ENCODE measurements around the gene POMT1. TPM values are rescaled to one million over a fixed set of nuclear protein-coding genes. Genes with fewer than 3 reads are reported as not detected.
"Not testable (repeated sequence)": the region's sequence is repeated elsewhere in the genome, so short reads cannot be mapped to it uniquely, and the experiment has no call there.

The POMT1 gene
- total RNA-seq, 1 experiment from 2014 or later: 58.0 TPM

- H3K36me3 ChIP-seq (ENCODE audit: control insufficient read depth, insufficient read depth, low read length): peaks cover 14% of the 10 kb centered on the region
- intact Hi-C loops (cut with micrococcal nuclease; ENCODE audit: unreplicated experiment): not testable (repeated sequence)
Measured at GRCh38 chr9:131455655-131456054, 47.1 kb upstream of the POMT1 start.

GRCh38 chr9:131457746-131458145, 45.0 kb upstream of the POMT1 start:
- H3K27ac ChIP-seq (ENCODE audit: low read length): no peak overlapping the region
- in situ Hi-C loops (cut with HindIII; ENCODE audit: low pct_unique_long_range_greater_than_20kb, low sequenced_read_pairs): no loop called here
- no peaks in the 10 kb centered on the region for H3K4me1 ChIP-seq (ENCODE audit: control insufficient read depth, insufficient read depth, low read length)
- ChIA-PET POLR2A (no interaction called here), CTCF (no interaction called here)
- intact Hi-C loops (cut with micrococcal nuclease; ENCODE audit: unreplicated experiment): no loop called here
- no peaks in the 10 kb centered on the region for H3K27me3 ChIP-seq (ENCODE audit: control insufficient read depth, insufficient read depth, low read length)
- no TSS peak for BruUV-seq (replicated peaks)
- no peak for TF ChIP-seq POLR2AphosphoS5 (IDR thresholded peaks at IDR 0.05; ENCODE audit: low read depth, low read length)
- TF ChIP-seq SIN3A (IDR thresholded peaks at IDR 0.05; ENCODE audit: borderline replicate concordance, insufficient read depth, low read depth, low read length): no peak
- no peak for TF ChIP-seq TCF7L2 (IDR thresholded peaks at IDR 0.05; ENCODE audit: low read depth, low read length)
- TF ChIP-seq CTCF (IDR thresholded peaks at IDR 0.05): no peak
- TF ChIP-seq REST (IDR thresholded peaks at IDR 0.05; ENCODE audit: insufficient read depth in 1 of 2, low read depth in 2 of 2, low read length in 1 of 2): no peak
- peaks cover 13% of the 10 kb centered on the region for H3K36me3 ChIP-seq (ENCODE audit: control insufficient read depth, insufficient read depth, low read length)
- no peaks in the 10 kb centered on the region for H3K9me3 ChIP-seq (ENCODE audit: control insufficient read depth, insufficient read depth, low read depth, low read length)
- no peak overlapping the region for H3K4me3 ChIP-seq (ENCODE audit: low read depth in 2 of 2, low read length in 2 of 2)
- no peak for ATAC-seq
- DNase-seq (ENCODE audit: low read depth, low spot score): no peak

More at GRCh38 chr9:131455655-131456054, 47.1 kb upstream of the POMT1 start:
- H3K9me3 ChIP-seq (ENCODE audit: control insufficient read depth, insufficient read depth, low read depth, low read length); H3K27ac ChIP-seq (ENCODE audit: low read length); H3K4me3 ChIP-seq (ENCODE audit: low read depth in 2 of 2, low read length in 2 of 2); BruUV-seq (replicated peaks); H3K4me1 ChIP-seq (ENCODE audit: control insufficient read depth, insufficient read depth, low read length); H3K27me3 ChIP-seq (ENCODE audit: control insufficient read depth, insufficient read depth, low read length); DNase-seq (ENCODE audit: low read depth, low spot score); in situ Hi-C loops (cut with HindIII; ENCODE audit: low pct_unique_long_range_greater_than_20kb, low sequenced_read_pairs); POLR2A ChIA-PET; ATAC-seq: not testable (repeated sequence)
- CTCF ChIA-PET: interaction anchor here (0.7 kb wide), 1 partner anchor 27 kb away, joined by 6 read pairs; no protein-coding TSS in a partner anchor

GRCh38 chr9:131459056-131459455, 43.7 kb upstream of the POMT1 start:
- BruUV-seq (replicated peaks): no TSS peak
- Histone ChIP-seq H3K27me3 (ENCODE audit: control insufficient read depth, insufficient read depth, low read length) (no peaks in the 10 kb centered on the region), H3K27ac (ENCODE audit: low read length) (no peak overlapping the region), H3K4me1 (ENCODE audit: control insufficient read depth, insufficient read depth, low read length) (no peaks in the 10 kb centered on the region), H3K36me3 (ENCODE audit: control insufficient read depth, insufficient read depth, low read length) (peaks cover 13% of the 10 kb centered on the region), H3K4me3 (ENCODE audit: low read depth in 2 of 2, low read length in 2 of 2) (no peak overlapping the region), H3K9me3 (ENCODE audit: control insufficient read depth, insufficient read depth, low read depth, low read length) (no peaks in the 10 kb centered on the region)
- TF ChIP-seq REST (IDR thresholded peaks at IDR 0.05; ENCODE audit: insufficient read depth in 1 of 2, low read depth in 2 of 2, low read length in 1 of 2) (no peak), TCF7L2 (IDR thresholded peaks at IDR 0.05; ENCODE audit: low read depth, low read length) (no peak), CTCF (IDR thresholded peaks at IDR 0.05) (no peak), POLR2AphosphoS5 (IDR thresholded peaks at IDR 0.05; ENCODE audit: low read depth, low read length) (no peak), SIN3A (IDR thresholded peaks at IDR 0.05; ENCODE audit: borderline replicate concordance, insufficient read depth, low read depth, low read length) (no peak)
- in situ Hi-C loops (cut with HindIII; ENCODE audit: low pct_unique_long_range_greater_than_20kb, low sequenced_read_pairs) (no loop called here), intact Hi-C loops (cut with micrococcal nuclease; ENCODE audit: unreplicated experiment) (no loop called here)
- DNase-seq (ENCODE audit: low read depth, low spot score) (no peak), ATAC-seq (no peak)
- POLR2A ChIA-PET: no interaction called here
- CTCF ChIA-PET: no interaction called here
